ENCODE measurements around the gene OR5B21.

Gene OR5B21

DNA sequence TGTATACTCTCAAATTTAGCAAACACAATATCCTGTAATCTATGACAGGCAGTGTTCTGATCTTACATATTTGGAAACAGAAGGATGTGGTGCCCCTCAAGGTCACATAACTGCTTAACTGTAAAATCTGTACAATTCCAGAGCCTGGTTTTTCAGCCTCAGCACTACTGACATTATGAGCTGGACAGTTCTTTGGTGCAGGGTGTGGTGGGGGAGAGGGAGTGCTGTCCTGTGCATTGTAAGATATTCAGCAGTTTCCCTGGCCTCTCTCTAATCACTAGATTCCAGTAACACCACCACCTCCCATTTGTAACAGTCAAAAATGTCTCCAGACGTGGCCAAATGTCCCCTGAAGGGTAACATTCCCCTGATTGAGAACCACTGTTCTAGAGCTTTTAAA lies 1.8 kb upstream of the OR5B21 start:
- Histone ChIP-seq H3K9me3 (ENCODE audit: control insufficient read depth, low read depth, low read length) (no peaks in the 10 kb centered on the region), H3K27me3 (ENCODE audit: control insufficient read depth, insufficient read depth, low read length) (no peaks in the 10 kb centered on the region), H3K4me1 (ENCODE audit: control insufficient read depth, low read depth, low read length) (peaks cover 4% of the 10 kb centered on the region), H3K36me3 (ENCODE audit: control insufficient read depth, low read depth, low read length) (no peaks in the 10 kb centered on the region), H3K4me3 (ENCODE audit: low read length) (no peak overlapping the region), H3K27ac (ENCODE audit: low read length) (no peak overlapping the region), H3K9ac (ENCODE audit: low read length) (no peak overlapping the region)

- Histone ChIP-seq H3K27me3 (ENCODE audit: control insufficient read depth, insufficient read depth, low read length) (no peaks in the 10 kb centered on the region), H3K27ac (ENCODE audit: low read length) (no peak overlapping the region), H3K9me3 (ENCODE audit: control insufficient read depth, low read depth, low read length) (no peaks in the 10 kb centered on the region), H3K9ac (ENCODE audit: low read length) (no peak overlapping the region), H3K4me3 (ENCODE audit: low read length) (no peak overlapping the region), H3K36me3 (ENCODE audit: control insufficient read depth, low read depth, low read length) (no peaks in the 10 kb centered on the region), H3K4me1 (ENCODE audit: control insufficient read depth, low read depth, low read length) (peaks cover 4% of the 10 kb centered on the region)
Measured at GRCh38 chr11:58508814-58509213, 909 bp upstream of the OR5B21 start.

DNA sequence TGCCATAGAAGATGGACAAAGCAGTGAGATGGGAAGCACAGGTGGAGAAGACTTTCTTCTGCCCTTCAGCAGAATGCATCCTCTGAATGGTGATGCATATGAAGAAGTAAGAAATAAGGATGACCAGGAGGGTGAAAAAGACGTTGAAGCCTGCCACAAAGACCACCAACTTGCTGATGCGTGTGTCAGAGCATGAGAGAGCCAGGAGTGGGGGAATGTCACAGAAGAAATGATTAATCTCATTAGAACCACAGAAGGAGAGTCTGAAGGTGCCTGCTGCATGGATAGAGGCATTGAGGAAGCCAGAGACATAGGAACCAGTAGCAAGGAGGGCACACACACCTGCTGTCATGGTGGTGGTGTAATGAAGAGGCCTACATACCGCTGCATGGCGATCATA lies 550 bp downstream of the OR5B21 start:
- Histone ChIP-seq H3K4me3 (ENCODE audit: low read length) (no peak overlapping the region), H3K9ac (ENCODE audit: low read length) (no peak overlapping the region), H3K27me3 (ENCODE audit: control insufficient read depth, insufficient read depth, low read length) (no peaks in the 10 kb centered on the region), H3K9me3 (ENCODE audit: control insufficient read depth, low read depth, low read length) (no peaks in the 10 kb centered on the region), H3K27ac (ENCODE audit: low read length) (no peak overlapping the region), H3K36me3 (ENCODE audit: control insufficient read depth, low read depth, low read length) (no peaks in the 10 kb centered on the region), H3K4me1 (ENCODE audit: control insufficient read depth, low read depth, low read length) (no peaks in the 10 kb centered on the region)

DNA sequence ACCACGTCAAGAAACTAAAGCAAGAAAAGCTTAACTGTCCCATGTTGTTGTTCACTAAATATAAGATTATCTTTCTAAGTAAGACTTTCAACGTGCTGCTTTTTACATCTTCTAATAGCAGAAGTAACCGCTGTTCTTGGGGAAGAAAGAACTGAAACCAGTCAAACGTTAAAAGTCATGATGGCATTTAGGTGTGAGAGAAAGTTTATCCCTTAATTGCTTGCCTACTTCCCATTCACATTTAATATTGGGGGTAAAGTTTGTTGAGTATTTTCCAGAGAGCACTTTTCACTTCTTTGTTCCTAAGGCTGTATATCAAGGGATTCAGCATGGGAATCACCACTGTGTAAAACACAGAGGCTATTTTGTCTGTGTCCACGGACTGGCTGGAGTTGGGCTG lies 970 bp downstream of the OR5B21 start:
- no peak overlapping the region for H3K9ac ChIP-seq (ENCODE audit: low read length)
- no peak overlapping the region for H3K27ac ChIP-seq (ENCODE audit: low read length)
- no peaks in the 10 kb centered on the region for H3K27me3 ChIP-seq (ENCODE audit: control insufficient read depth, insufficient read depth, low read length)
- no peaks in the 10 kb centered on the region for H3K4me1 ChIP-seq (ENCODE audit: control insufficient read depth, low read depth, low read length)
- H3K36me3 ChIP-seq (ENCODE audit: control insufficient read depth, low read depth, low read length): no peaks in the 10 kb centered on the region
- no peak overlapping the region for H3K4me3 ChIP-seq (ENCODE audit: low read length)
- no peaks in the 10 kb centered on the region for H3K9me3 ChIP-seq (ENCODE audit: control insufficient read depth, low read depth, low read length)

DNA sequence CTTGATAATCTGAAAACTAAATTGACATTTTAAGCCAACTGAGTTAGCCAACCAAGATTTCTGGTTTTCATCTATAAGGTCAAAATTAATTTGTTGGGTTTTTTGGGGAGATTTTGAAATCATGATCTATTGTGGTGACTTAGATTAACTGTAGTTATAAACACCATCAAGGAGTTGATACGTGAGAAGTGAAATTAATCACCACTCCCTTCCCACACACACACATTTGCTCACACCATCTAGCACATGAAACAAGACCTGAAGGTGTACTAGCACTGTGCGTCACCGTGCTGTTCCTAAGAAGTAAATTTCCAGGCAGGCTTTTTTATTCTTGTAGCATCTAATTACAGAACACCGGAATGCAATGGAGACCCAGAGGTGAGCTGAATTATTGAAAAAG lies 2.1 kb downstream of the OR5B21 start:
- no peak overlapping the region for H3K9ac ChIP-seq (ENCODE audit: low read length)
- H3K36me3 ChIP-seq (ENCODE audit: control insufficient read depth, low read depth, low read length): no peaks in the 10 kb centered on the region
- no peak overlapping the region for H3K4me3 ChIP-seq (ENCODE audit: low read length)
- H3K27me3 ChIP-seq (ENCODE audit: control insufficient read depth, insufficient read depth, low read length): no peaks in the 10 kb centered on the region
- no peak overlapping the region for H3K27ac ChIP-seq (ENCODE audit: low read length)
- H3K4me1 ChIP-seq (ENCODE audit: control insufficient read depth, low read depth, low read length): no peaks in the 10 kb centered on the region
- no peaks in the 10 kb centered on the region for H3K9me3 ChIP-seq (ENCODE audit: control insufficient read depth, low read depth, low read length)

GRCh38 chr11:58504232-58504631 lies 3.7 kb downstream of the OR5B21 start:
- H3K9ac ChIP-seq (ENCODE audit: low read length): no peak overlapping the region
- H3K4me1 ChIP-seq (ENCODE audit: control insufficient read depth, low read depth, low read length): no peaks in the 10 kb centered on the region
- H3K27me3 ChIP-seq (ENCODE audit: control insufficient read depth, insufficient read depth, low read length): no peaks in the 10 kb centered on the region
- no peak overlapping the region for H3K27ac ChIP-seq (ENCODE audit: low read length)
- H3K4me3 ChIP-seq (ENCODE audit: low read length): no peak overlapping the region
- H3K9me3 ChIP-seq (ENCODE audit: control insufficient read depth, low read depth, low read length): no peaks in the 10 kb centered on the region
- no peaks in the 10 kb centered on the region for H3K36me3 ChIP-seq (ENCODE audit: control insufficient read depth, low read depth, low read length)

- Histone ChIP-seq H3K36me3 (ENCODE audit: control insufficient read depth, low read depth, low read length) (no peaks in the 10 kb centered on the region), H3K4me3 (ENCODE audit: low read length) (no peak overlapping the region), H3K4me1 (ENCODE audit: control insufficient read depth, low read depth, low read length) (no peaks in the 10 kb centered on the region), H3K27ac (ENCODE audit: low read length) (no peak overlapping the region), H3K9ac (ENCODE audit: low read length) (no peak overlapping the region), H3K27me3 (ENCODE audit: control insufficient read depth, insufficient read depth, low read length) (no peaks in the 10 kb centered on the region), H3K9me3 (ENCODE audit: control insufficient read depth, low read depth, low read length) (no peaks in the 10 kb centered on the region)
Measured at GRCh38 chr11:58503361-58503856, 4.5 kb downstream of the OR5B21 start.

DNA sequence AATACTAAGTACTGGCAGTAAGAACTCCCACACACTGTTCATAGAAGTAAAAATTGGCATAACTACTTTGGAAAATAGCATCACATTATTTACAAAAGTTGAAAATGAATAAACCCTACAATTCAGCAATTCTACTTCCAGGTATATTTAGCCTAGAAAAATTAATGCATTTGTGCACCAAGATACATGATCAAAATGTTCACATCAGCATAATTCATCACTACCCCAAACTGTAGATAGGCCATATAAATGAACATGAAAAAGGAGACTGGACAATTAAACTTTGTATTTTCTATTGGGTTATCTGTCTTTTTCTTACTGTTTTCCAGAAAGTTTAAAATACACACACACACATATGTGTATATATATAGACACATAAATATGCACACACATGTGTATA lies 5.9 kb downstream of the OR5B21 start:
- no peak overlapping the region for H3K27ac ChIP-seq (ENCODE audit: low read length)

DNA sequence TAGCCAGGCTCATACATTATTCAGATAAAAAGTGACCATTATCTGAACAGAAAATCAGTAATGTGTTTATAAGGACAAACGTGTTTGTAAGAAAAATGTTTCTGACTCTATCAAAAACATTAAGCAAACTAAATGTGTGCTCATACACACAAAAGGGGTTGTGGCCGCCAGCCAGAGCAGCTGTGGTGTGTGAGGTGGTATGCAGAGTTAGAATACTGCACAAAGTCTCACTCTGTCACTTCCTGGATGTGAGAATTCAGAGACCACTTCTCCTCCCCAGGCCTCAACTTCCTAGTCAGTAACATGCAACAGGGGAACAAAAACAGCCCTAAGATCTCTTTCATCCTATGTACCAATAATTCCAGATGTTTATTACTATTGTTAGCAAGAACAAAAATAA lies 9.4 kb downstream of the OR5B21 start:
- Histone ChIP-seq H3K27ac (ENCODE audit: low read length) (no peak overlapping the region), H3K4me3 (ENCODE audit: low read length) (no peak overlapping the region), H3K9me3 (ENCODE audit: control insufficient read depth, low read depth, low read length) (no peaks in the 10 kb centered on the region), H3K4me1 (ENCODE audit: control insufficient read depth, low read depth, low read length) (no peaks in the 10 kb centered on the region), H3K36me3 (ENCODE audit: control insufficient read depth, low read depth, low read length) (no peaks in the 10 kb centered on the region), H3K9ac (ENCODE audit: low read length) (no peak overlapping the region), H3K27me3 (ENCODE audit: control insufficient read depth, insufficient read depth, low read length) (no peaks in the 10 kb centered on the region)

More for the DNA sequence above, 5.9 kb downstream of the OR5B21 start:
- no peaks in the 10 kb centered on the region for H3K9me3 ChIP-seq (ENCODE audit: control insufficient read depth, low read depth, low read length)
- no peaks in the 10 kb centered on the region for H3K36me3 ChIP-seq (ENCODE audit: control insufficient read depth, low read depth, low read length)
- H3K27me3 ChIP-seq (ENCODE audit: control insufficient read depth, insufficient read depth, low read length): no peaks in the 10 kb centered on the region
- no peaks in the 10 kb centered on the region for H3K4me1 ChIP-seq (ENCODE audit: control insufficient read depth, low read depth, low read length)
- H3K4me3 ChIP-seq (ENCODE audit: low read length): no peak overlapping the region
- H3K9ac ChIP-seq (ENCODE audit: low read length): no peak overlapping the region

- no peak overlapping the region for H3K9ac ChIP-seq (ENCODE audit: low read length)
- H3K36me3 ChIP-seq (ENCODE audit: control insufficient read depth, low read depth, low read length): no peaks in the 10 kb centered on the region
- H3K4me3 ChIP-seq (ENCODE audit: low read length): no peak overlapping the region
- no peaks in the 10 kb centered on the region for H3K4me1 ChIP-seq (ENCODE audit: control insufficient read depth, low read depth, low read length)
- no peak overlapping the region for H3K27ac ChIP-seq (ENCODE audit: low read length)
- no peaks in the 10 kb centered on the region for H3K27me3 ChIP-seq (ENCODE audit: control insufficient read depth, insufficient read depth, low read length)
- no peaks in the 10 kb centered on the region for H3K9me3 ChIP-seq (ENCODE audit: control insufficient read depth, low read depth, low read length)
Measured at GRCh38 chr11:58497951-58498350, 10.0 kb downstream of the OR5B21 start.

GRCh38 chr11:58495906-58496305 lies 12.0 kb downstream of the OR5B21 start:
- Histone ChIP-seq H3K4me1 (ENCODE audit: control insufficient read depth, low read depth, low read length) (no peaks in the 10 kb centered on the region), H3K36me3 (ENCODE audit: control insufficient read depth, low read depth, low read length) (no peaks in the 10 kb centered on the region), H3K27me3 (ENCODE audit: control insufficient read depth, insufficient read depth, low read length) (no peaks in the 10 kb centered on the region)

GRCh38 chr11:58494101-58494500 lies 13.8 kb downstream of the OR5B21 start:
- Histone ChIP-seq H3K4me1 (ENCODE audit: control insufficient read depth, low read depth, low read length) (no peaks in the 10 kb centered on the region), H3K9me3 (ENCODE audit: control insufficient read depth, low read depth, low read length) (no peaks in the 10 kb centered on the region), H3K27me3 (ENCODE audit: control insufficient read depth, insufficient read depth, low read length) (no peaks in the 10 kb centered on the region), H3K27ac (ENCODE audit: low read length) (no peak overlapping the region), H3K9ac (ENCODE audit: low read length) (no peak overlapping the region), H3K36me3 (ENCODE audit: control insufficient read depth, low read depth, low read length) (no peaks in the 10 kb centered on the region), H3K4me3 (ENCODE audit: low read length) (no peak overlapping the region)

More at GRCh38 chr11:58495906-58496305, 12.0 kb downstream of the OR5B21 start:
- Histone ChIP-seq H3K9ac (ENCODE audit: low read length) (no peak overlapping the region), H3K4me3 (ENCODE audit: low read length) (no peak overlapping the region), H3K27ac (ENCODE audit: low read length) (no peak overlapping the region), H3K9me3 (ENCODE audit: control insufficient read depth, low read depth, low read length) (no peaks in the 10 kb centered on the region)
